Skin of body (tissue), 2 donors: Measurements from ENCODE around the gene WNK1. TPM values are rescaled to one million over a fixed set of nuclear protein-coding genes. Genes with fewer than 3 reads are reported as not detected.
"Not testable (repeated sequence)": the region's sequence is repeated elsewhere in the genome, so short reads cannot be mapped to it uniquely, and the experiment has no call there.

ENCODE experiments used
- DNase-seq: peaks from one replicate; lab custom pipeline; 2025; lab: John Stamatoyannopoulos, UW
- total RNA-seq: library from RNA; depleted of rRNA; stranded (reverse); fragments of >200 nt; gene quantifications from one replicate; pipeline ENCODE4 v1.2.3, GENCODE V29; 2014

Gene WNK1
- total RNA-seq, 1 donor from 2014 or later = 128 TPM

- no peak for DNase-seq
Observed at GRCh38 chr12:910416-910815, 158.0 kb downstream of the WNK1 start.

DNA sequence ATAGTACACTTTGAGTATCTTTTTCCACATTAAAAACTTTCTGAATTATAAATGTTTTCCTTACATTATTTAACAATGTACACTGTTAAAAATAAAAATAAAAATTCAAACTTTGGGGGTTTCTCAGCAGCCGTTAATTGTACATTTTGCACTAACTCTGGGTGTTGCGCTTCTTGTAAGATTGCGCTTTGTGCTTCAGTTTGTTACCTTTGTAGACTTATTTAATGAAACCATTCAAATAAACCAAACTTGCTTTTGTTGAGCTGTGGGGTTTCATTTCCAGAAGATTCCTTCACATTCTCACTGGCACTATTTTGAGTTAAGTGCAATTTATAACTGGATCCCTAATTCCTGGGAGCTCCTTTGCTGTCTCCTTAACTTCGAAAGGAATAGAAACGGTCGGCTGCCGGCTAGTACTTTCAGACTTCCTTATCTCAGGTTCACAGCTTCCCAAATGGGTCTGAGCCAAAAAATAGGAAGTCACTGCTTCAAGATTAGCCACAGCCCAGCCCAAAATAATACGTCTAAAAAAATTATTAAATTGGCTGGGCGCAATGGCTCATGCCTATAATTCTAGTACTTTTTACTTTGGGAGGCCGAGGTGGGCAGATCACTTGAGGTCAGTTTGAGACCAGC, 158.9 kb downstream of the WNK1 start:
- no peak for DNase-seq

DNA sequence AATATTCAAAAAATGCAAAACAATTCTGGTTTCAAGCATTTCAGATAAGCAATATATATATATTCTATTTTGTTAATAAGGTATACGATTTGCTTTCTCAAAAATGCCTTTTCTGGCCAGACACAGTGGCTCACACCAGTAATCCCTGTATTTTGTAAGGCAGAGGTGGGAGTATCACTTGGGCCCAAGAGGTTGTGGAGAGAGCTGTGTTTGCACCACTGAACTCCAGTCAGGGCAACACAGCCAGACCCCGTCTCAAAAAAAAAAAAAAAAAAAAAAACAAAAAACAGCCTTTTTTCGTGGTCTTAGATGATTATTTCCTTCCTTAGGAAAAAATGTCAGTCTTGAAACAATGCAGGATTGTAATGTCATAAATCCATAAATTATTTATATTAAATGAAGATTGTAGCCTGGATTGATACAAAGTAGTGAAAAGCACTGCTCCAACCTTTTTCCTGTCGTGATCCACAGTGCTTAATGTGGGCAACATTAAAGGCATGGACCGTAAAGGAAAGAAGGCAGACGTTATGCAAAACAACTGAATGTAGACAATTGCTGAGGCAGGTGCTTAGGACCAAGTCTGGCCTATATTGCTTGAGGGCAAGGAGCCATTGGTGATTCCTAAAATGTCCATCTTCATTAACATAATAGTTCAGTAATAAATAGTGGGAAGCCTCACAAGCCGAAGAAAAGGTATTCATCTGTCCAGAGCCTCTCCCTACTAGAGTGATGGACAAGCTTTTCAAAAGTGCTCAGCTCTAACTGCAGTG, 160.3 kb downstream of the WNK1 start:
- no peak for DNase-seq

- DNase-seq = no peak
Observed at GRCh38 chr12:913919-914698, 161.7 kb downstream of the WNK1 start.

GRCh38 chr12:915090-915489, 162.7 kb downstream of the WNK1 start:
- no peak for DNase-seq

- no peak for DNase-seq
Observed at GRCh38 chr12:916240-916639, 163.9 kb downstream of the WNK1 start.

- DNase-seq = no peak
Observed at GRCh38 chr12:916712-917445, 164.5 kb downstream of the WNK1 start.

DNA sequence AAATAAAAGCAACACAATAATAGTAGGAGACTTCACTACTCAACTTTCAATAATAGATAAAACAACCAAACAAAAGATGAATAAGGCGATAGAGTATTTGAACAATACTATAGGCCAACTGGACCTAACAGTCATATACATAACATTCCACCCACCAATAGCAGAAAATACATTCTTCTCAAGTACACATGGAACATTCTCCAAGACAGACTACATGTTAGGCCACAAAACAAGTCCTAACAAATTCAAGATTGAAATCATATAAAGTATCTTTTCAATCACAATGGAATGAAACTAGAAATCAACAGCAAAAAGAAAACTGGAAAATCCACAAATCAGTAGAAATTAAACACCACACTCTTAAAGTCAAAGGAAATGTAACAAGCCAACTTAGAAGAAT, 168.3 kb downstream of the WNK1 start:
- DNase-seq = no peak

DNA sequence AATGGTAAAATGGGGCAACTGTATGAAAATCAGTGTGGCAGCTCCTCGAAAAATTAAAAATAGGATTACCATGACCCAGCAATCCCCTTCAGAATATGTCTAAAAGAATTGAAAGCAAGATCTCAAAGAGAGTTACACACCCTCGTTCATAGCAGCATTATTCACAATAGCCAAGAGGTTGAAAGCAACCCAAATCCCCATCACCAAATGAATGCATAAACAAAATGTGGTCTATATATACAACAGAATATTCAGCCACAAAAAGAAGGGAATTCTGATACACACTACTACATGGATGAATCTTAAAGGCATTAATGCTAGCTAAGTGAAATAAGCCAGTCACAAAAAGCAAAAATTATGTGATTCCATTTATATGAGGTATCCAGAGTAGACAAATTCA, 169.9 kb downstream of the WNK1 start:
- no peak for DNase-seq

- DNase-seq = no peak
Observed at GRCh38 chr12:926641-927040, 174.3 kb downstream of the WNK1 start.

- DNase-seq = no peak
Observed at GRCh38 chr12:931060-931459, 178.7 kb downstream of the WNK1 start.

GRCh38 chr12:931591-931990, 179.2 kb downstream of the WNK1 start:
- no peak for DNase-seq

GRCh38 chr12:935891-936290, 183.5 kb downstream of the WNK1 start:
- not testable (repeated sequence) for DNase-seq

DNA sequence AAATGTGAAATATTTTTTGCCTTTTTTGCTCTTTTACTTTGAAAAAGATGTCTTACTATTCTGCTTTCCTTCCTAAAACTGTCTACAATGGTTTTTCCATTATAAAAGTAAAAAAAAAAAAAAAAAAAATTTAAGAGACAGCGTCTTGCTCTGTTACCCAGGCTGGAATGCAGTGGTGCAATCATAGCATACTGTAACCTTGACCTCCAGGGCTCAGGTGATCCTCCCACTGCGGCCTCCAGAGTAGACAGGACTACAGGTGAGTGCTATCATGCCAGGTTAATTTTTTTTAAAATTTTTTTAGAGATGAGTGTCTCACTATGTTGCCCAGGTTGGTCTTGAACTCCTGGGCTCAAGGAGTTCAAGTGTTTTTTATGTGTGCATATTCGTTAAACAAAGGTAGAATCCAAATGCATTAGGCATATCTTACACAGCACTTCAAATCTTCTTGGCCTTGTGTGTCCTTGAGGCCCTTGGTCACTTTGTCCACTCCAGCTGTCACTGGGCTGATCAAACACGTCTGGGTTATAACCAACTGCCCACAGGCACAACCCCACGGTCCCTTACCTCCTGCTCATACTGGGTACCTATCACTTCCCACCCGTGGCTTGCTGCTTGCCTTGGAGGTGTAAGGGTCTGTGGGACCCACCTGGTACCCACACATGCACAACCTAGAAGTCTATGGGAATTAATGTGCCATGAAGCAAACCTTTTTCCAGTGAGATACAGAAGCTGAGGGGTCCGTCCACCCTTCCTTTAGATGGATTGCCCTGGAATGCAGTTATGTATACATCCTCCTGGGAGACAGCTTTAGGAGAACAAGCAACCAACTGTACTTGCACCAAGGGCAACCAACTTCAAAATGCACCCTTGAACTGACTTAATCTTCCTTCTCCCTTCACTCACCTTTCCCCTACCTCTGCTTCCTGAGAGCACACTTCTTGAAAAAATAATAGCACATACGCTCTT, 184.3 kb downstream of the WNK1 start:
- no peak for DNase-seq

DNA sequence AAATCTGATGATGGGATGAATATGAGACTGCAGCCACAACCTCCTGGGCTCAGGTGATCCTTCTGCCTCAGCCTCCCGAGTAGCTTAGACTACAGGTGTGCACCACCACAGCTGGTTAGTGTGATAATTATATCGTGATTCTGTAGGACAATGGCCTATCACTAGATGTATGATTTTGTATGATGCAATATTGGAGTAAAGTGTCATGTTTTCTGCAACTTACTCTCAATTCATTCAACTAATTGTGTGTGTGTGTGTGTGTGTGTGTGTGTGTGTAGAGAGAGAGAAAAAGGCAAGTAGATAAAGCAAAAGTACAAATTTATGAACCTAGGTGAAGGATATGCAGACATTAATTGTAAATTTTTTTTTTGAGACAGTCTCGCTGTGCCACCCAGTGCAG, 186.4 kb downstream of the WNK1 start:
- DNase-seq = no peak

DNA sequence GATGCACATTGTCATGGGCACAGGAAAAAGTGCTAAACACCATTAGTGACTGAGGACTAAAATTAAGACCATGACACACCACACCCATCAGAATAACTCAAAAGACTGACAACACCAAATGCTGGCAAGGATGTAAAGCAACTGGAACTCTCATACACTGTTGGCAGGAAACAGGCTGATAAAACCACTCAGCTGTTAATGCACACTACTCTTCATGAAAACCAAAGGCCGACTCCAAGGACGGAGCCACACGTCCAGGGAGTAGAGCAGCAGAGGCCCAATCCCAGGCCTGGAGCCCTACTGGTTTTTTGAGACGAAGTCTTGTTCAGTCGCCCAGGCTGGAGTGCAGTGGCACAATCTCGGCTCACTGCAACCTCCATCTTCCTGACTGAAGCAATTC, 190.7 kb downstream of the WNK1 start:
- DNase-seq = no peak

- DNase-seq = no peak
Observed at GRCh38 chr12:944211-944610, 191.8 kb downstream of the WNK1 start.

DNA sequence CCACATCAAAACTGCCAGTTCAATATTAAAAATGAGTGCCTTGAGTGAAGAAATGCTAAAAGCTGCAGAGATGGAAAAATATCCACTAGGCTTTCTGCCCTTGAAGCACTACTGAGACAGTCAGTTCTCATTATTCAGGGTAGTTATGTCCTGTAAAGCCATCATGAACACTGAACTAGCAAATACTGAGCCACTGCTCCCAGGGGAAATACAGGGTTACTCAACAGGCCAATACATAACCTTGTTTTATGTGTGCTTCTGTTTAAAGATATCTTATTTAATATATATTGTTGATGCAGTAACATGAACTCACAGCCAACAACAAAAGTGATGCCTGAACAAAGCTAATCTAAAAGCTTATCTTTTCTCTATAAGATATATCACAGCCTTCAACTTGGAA, 193.8 kb downstream of the WNK1 start:
- DNase-seq = no peak

DNA sequence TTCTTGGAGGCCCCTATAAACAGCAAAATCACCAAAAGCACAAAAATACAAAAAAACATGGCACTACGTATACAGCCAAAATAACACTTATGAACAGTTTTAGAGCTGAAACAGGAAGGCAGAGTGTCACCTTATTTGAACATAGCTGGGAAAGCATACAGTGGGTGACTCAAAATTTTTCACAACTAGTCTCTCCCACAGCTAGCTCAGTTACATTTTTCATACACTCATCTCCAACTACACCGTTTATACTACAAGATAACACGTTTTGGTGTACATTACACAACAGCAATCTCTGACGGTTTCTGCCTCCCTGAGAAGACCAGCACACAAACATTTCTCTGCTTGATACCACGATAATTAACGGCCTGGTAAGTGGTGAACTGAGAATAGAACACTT, 194.3 kb downstream of the WNK1 start:
- no peak for DNase-seq

- DNase-seq = no peak
Observed at GRCh38 chr12:948238-948637, 195.9 kb downstream of the WNK1 start.
